SK-N-SH treated with all-trans-retinoic acid at 6 μM for 48 hours (cell line): ENCODE measurements around the gene MINK1.

Experiments used
- ARNTL ChIP-seq: fragments of 450-650 bp; formaldehyde crosslinking; IDR thresholded peaks from 2 replicates; pipeline ENCODE4 v1.5.0; 2020; ENCODE audit warnings: low read depth, mild to moderate bottlenecking, moderate library complexity, borderline replicate concordance
- BACH2 ChIP-seq: fragments of 250-450 bp; sonication (Bioruptor Pico); IDR thresholded peaks from 2 replicates; pipeline ENCODE4 v1.9.0; 2021; ENCODE audit warnings: mild to moderate bottlenecking, borderline replicate concordance
- ISL1 ChIP-seq: fragments of 250-450 bp; sonication (Bioruptor Pico); IDR thresholded peaks from 2 replicates; pipeline ENCODE4 v2.1.2; 2022; ENCODE audit warnings: mild to moderate bottlenecking, moderate library complexity
- RARB ChIP-seq: fragments of 250-450 bp; sonication (Bioruptor Pico); IDR thresholded peaks from 2 replicates; pipeline ENCODE4 v1.8.0; 2021; ENCODE audit warnings: mild to moderate bottlenecking, moderate library complexity
- TCF4 ChIP-seq: fragments of 250-450 bp; sonication (Bioruptor Pico); IDR thresholded peaks from 2 replicates; pipeline ENCODE4 v1.8.0; 2021; ENCODE audit warnings: mild to moderate bottlenecking, moderate library complexity, borderline replicate concordance
- TOX ChIP-seq: fragments of 250-450 bp; sonication (Bioruptor Pico); IDR thresholded peaks from 2 replicates; pipeline ENCODE4 v1.8.0; 2021; ENCODE audit warnings: mild to moderate bottlenecking, moderate library complexity, borderline replicate concordance
- ZFP30 ChIP-seq: fragments of 450-650 bp; formaldehyde crosslinking; IDR thresholded peaks from 2 replicates; pipeline ENCODE4 v1.5.0; 2022; ENCODE audit warnings: mild to moderate bottlenecking, moderate library complexity
- ZNF565 ChIP-seq: fragments of 450-650 bp; formaldehyde crosslinking; conservative IDR thresholded peaks from 2 replicates; pipeline ENCODE4 v1.5.0; 2020; ENCODE audit warnings: low read depth, mild to moderate bottlenecking, moderate library complexity
- TF ChIP-seq, protein P1 (sequence below): fragments of 250-450 bp; sonication (Bioruptor Pico); IDR thresholded peaks from 2 replicates; pipeline ENCODE4 v1.5.0; 2020; ENCODE audit warnings: mild to moderate bottlenecking, moderate library complexity
- TF ChIP-seq, protein P2 (sequence below): fragments of 250-450 bp; sonication (Bioruptor Pico); IDR thresholded peaks from 2 replicates; pipeline ENCODE4 v1.8.0; 2020; ENCODE audit warnings: mild to moderate bottlenecking, moderate library complexity, borderline replicate concordance

DNA sequence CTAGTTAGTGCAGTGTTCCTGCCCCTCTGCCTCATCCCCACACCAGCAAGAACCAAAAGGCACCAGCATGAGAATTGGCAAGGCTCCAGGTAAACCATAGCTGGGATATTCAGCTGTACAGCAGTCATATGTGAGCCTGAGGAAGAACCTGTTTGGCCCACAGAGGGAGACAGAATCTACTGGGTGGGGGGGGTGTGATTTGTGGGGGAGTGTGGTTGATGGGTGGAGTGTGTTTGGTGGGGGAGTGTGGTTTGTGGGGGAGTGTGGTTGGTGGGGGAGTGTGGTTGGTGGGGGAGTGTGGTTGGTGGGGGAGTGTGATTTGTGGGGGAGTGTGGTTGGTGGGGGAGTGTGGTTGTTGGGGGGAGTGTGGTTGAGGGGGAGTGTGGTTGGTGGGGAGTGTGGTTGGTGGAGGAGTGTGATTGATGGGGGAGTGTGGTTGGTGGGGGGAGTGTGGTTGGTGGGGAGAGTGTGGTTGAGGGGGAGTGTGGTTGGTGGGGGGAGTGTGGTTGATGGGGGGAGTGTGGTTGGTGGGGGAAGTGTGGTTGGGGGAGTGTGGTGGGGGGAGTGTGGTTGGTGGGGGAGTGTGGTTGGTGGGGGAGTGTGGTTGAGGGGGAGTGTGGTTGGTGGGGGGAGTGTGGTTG, 19.5 kb downstream of the MINK1 start:
- TF ChIP-seq, protein P1, sequence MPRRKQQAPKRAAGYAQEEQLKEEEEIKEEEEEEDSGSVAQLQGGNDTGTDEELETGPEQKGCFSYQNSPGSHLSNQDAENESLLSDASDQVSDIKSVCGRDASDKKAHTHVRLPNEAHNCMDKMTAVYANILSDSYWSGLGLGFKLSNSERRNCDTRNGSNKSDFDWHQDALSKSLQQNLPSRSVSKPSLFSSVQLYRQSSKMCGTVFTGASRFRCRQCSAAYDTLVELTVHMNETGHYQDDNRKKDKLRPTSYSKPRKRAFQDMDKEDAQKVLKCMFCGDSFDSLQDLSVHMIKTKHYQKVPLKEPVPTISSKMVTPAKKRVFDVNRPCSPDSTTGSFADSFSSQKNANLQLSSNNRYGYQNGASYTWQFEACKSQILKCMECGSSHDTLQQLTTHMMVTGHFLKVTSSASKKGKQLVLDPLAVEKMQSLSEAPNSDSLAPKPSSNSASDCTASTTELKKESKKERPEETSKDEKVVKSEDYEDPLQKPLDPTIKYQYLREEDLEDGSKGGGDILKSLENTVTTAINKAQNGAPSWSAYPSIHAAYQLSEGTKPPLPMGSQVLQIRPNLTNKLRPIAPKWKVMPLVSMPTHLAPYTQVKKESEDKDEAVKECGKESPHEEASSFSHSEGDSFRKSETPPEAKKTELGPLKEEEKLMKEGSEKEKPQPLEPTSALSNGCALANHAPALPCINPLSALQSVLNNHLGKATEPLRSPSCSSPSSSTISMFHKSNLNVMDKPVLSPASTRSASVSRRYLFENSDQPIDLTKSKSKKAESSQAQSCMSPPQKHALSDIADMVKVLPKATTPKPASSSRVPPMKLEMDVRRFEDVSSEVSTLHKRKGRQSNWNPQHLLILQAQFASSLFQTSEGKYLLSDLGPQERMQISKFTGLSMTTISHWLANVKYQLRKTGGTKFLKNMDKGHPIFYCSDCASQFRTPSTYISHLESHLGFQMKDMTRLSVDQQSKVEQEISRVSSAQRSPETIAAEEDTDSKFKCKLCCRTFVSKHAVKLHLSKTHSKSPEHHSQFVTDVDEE (CRISPR knock-in tag): no peak
- TF ChIP-seq ZFP30 (CRISPR knock-in tag) (no peak), TCF4 (no peak), ISL1 (no peak), ARNTL (CRISPR knock-in tag) (no peak), RARB (CRISPR knock-in tag) (no peak), TOX (CRISPR knock-in tag) (no peak), ZNF565 (CRISPR knock-in tag) (no peak), BACH2 (CRISPR knock-in tag) (no peak)
- TF ChIP-seq, protein P2, sequence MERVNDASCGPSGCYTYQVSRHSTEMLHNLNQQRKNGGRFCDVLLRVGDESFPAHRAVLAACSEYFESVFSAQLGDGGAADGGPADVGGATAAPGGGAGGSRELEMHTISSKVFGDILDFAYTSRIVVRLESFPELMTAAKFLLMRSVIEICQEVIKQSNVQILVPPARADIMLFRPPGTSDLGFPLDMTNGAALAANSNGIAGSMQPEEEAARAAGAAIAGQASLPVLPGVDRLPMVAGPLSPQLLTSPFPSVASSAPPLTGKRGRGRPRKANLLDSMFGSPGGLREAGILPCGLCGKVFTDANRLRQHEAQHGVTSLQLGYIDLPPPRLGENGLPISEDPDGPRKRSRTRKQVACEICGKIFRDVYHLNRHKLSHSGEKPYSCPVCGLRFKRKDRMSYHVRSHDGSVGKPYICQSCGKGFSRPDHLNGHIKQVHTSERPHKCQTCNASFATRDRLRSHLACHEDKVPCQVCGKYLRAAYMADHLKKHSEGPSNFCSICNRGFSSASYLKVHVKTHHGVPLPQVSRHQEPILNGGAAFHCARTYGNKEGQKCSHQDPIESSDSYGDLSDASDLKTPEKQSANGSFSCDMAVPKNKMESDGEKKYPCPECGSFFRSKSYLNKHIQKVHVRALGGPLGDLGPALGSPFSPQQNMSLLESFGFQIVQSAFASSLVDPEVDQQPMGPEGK (CRISPR knock-in tag): no peak
